Hepatocyte (in vitro differentiated cells): ENCODE measurements around the gene RFNG.

Experiments used
- CTCF ChIP-seq: fragments of 200-600 bp; sonication (generic); IDR thresholded peaks from 2 replicates; pipeline ENCODE4 v1.5.1; 2016; ENCODE audit warnings: antibody characterized with exemption, mild to moderate bottlenecking; ENCODE audit not compliant: poor library complexity
- EZH2 ChIP-seq: fragments of 200-600 bp; sonication (generic); IDR thresholded peaks from 2 replicates; pipeline ENCODE4 v1.6.1; 2016; ENCODE audit warnings: antibody characterized with exemption, mild to moderate bottlenecking, borderline replicate concordance

- TF ChIP-seq CTCF (no peak), EZH2 (no peak)
Observed at GRCh38 chr17:82022310-82022980, 29.2 kb downstream of the RFNG start, which contains the start of gene CENPX.
